Neural cell (in vitro differentiated cells): ENCODE data around the gene CD151. TPM values are rescaled to one million over a fixed set of nuclear protein-coding genes. Genes with fewer than 3 reads are reported as not detected.

Experiments
- H2AFZ ChIP-seq: fragments of 200-600, 300-800 bp; sonication (generic), shearing (Covaris generic); 2 replicates; pipeline ENCODE4 v1.6.0; 2014; ENCODE audit warnings: low read depth, mild to moderate bottlenecking, antibody characterized with exemption, low read length, moderate library complexity
- H3F3A ChIP-seq: fragments of 200-600 bp; shearing (Covaris generic); 2 replicates; pipeline ENCODE4 v1.6.1; 2016; ENCODE audit warnings: mild to moderate bottlenecking, moderate library complexity, mixed read lengths, antibody characterized with exemption, low read length; ENCODE audit not compliant: insufficient read depth, poor library complexity, severe bottlenecking
- H3K27ac ChIP-seq: fragments of 200-600, 300-800 bp; sonication (generic), shearing (Covaris generic); 2 replicates; pipeline ENCODE4 v1.5.1; 2014; ENCODE audit warnings: mild to moderate bottlenecking, low read length, moderate library complexity
- H3K27me3 ChIP-seq: fragments of 300-800, 200-600 bp; sonication (generic), shearing (Covaris generic); 2 replicates; pipeline ENCODE4 v1.6.0; 2014; ENCODE audit warnings: mild to moderate bottlenecking, low read depth, low read length, moderate library complexity; ENCODE audit not compliant: insufficient read depth
- H3K36me3 ChIP-seq: fragments of 300-800, 200-600 bp; sonication (generic), shearing (Covaris generic); 2 replicates; pipeline ENCODE4 v1.5.1; 2014; ENCODE audit warnings: mild to moderate bottlenecking, antibody characterized with exemption, low read length, moderate library complexity; ENCODE audit not compliant: insufficient read depth
- H3K4me2 ChIP-seq: fragments of 300-800, 200-600 bp; sonication (generic), shearing (Covaris generic); 2 replicates; pipeline ENCODE4 v1.6.0; 2014; ENCODE audit warnings: mild to moderate bottlenecking, low read length
- H3K4me3 ChIP-seq: fragments of 300-800, 200-600 bp; sonication (generic), shearing (Covaris generic); 2 replicates; pipeline ENCODE4 v1.5.1; 2014; ENCODE audit warnings: mild to moderate bottlenecking, low read length, moderate library complexity
- H3K79me2 ChIP-seq: fragments of 200-600 bp; shearing (Covaris generic); replicated peaks from 2 replicates; pipeline ENCODE4 v1.6.0; 2014; ENCODE audit warnings: mild to moderate bottlenecking, low read length, moderate library complexity; ENCODE audit not compliant: insufficient read depth
- H3K9ac ChIP-seq: fragments of 300-800, 200-600 bp; sonication (generic), shearing (Covaris generic); 2 replicates; pipeline ENCODE4 v1.6.1; 2016; ENCODE audit warnings: mild to moderate bottlenecking, low read length, mixed read lengths
- H3K9me2 ChIP-seq: fragments of 200-600 bp; shearing (Covaris generic); 2 replicates; pipeline ENCODE4 v1.6.1; 2016; ENCODE audit warnings: mild to moderate bottlenecking, low read length, mixed read lengths; ENCODE audit not compliant: insufficient read depth
- H3K9me3 ChIP-seq: fragments of 200-600, 300-800 bp; sonication (generic), shearing (Covaris generic); 2 replicates; pipeline ENCODE4 v1.6.1; 2016; ENCODE audit warnings: mild to moderate bottlenecking, mixed run types, low read length, moderate library complexity, mixed read lengths
- H4K20me1 ChIP-seq: fragments of 200-600 bp; shearing (Covaris generic); 2 replicates; pipeline ENCODE4 v1.6.1; 2016; ENCODE audit warnings: mild to moderate bottlenecking, mixed run types; ENCODE audit not compliant: insufficient read depth
- CTCF ChIP-seq: fragments of 450-650 bp; IDR thresholded peaks from 2 replicates; pipeline ENCODE4 v1.5.1; 2014; ENCODE audit warnings: antibody characterized with exemption, mild to moderate bottlenecking, moderate library complexity; ENCODE audit not compliant: poor library complexity, severe bottlenecking
- EP300 ChIP-seq: fragments of 450-650 bp; conservative IDR thresholded peaks from 2 replicates; pipeline ENCODE4 v1.6.1; 2014; ENCODE audit warnings: antibody characterized with exemption, mild to moderate bottlenecking, moderate library complexity; ENCODE audit not compliant: poor library complexity, severe bottlenecking
- EZH2 ChIP-seq: fragments of 200-600, 300-800 bp; shearing (Covaris generic), sonication (generic); IDR thresholded peaks from 2 replicates; pipeline ENCODE4 v1.6.1; 2014; ENCODE audit warnings: antibody characterized with exemption, low read length, borderline replicate concordance, mild to moderate bottlenecking; ENCODE audit not compliant: insufficient read depth, poor library complexity, severe bottlenecking
- MXI1 ChIP-seq: fragments of 450-650 bp; conservative IDR thresholded peaks from 2 replicates; pipeline ENCODE4 v1.6.1; 2014; ENCODE audit warnings: antibody characterized with exemption, mild to moderate bottlenecking; ENCODE audit not compliant: poor library complexity, severe bottlenecking
- POLR2AphosphoS5 ChIP-seq: IDR thresholded peaks from 2 replicates; pipeline ENCODE4 v1.6.1; 2012
- RAD21 ChIP-seq: fragments of 450-650 bp; conservative IDR thresholded peaks from 2 replicates; pipeline ENCODE4 v1.6.1; 2014; ENCODE audit warnings: antibody characterized with exemption, mild to moderate bottlenecking, moderate library complexity
- REST ChIP-seq: IDR thresholded peaks from 2 replicates; pipeline ENCODE4 v1.6.1; 2012; ENCODE audit warnings: borderline replicate concordance
- SMC3 ChIP-seq: fragments of 450-650 bp; conservative IDR thresholded peaks from 2 replicates; pipeline ENCODE4 v1.6.1; 2014; ENCODE audit warnings: antibody characterized with exemption, mild to moderate bottlenecking, moderate library complexity; ENCODE audit not compliant: poor library complexity
- TAF1 ChIP-seq: IDR thresholded peaks from 2 replicates; pipeline ENCODE4 v1.6.1; 2012; ENCODE audit warnings: low read depth
- polyA plus RNA-seq: library from polyadenylated mRNA; depleted of rRNA; stranded (reverse); fragments of >200 nt; gene quantifications from 2 replicates; pipeline ENCODE4 v1.2.3, GENCODE V29; 2014

Gene CD151
- polyA plus RNA-seq, 1 donor from 2014 or later = 70.8 TPM

GRCh38 chr11:855330-855674 lies 22.6 kb downstream of the CD151 start:
- H3K4me3 ChIP-seq = no peak overlapping the region
- peaks cover 5% of the 10 kb centered on the region for H3K27me3 ChIP-seq
- H3K9me2 ChIP-seq = no peaks in the 10 kb centered on the region
- no peak overlapping the region for H3K4me2 ChIP-seq
- peak overlapping the region; percentile 53 for H3K9ac ChIP-seq
- no peaks in the 10 kb centered on the region for H3K79me2 ChIP-seq
- TF ChIP-seq EZH2 (no peak), REST (no peak), SMC3 (no peak), EP300 (no peak), MXI1 (no peak), CTCF (no peak), TAF1 (no peak), POLR2AphosphoS5 (no peak), RAD21 (no peak)
- H4K20me1 ChIP-seq = no peaks in the 10 kb centered on the region
- no peaks in the 10 kb centered on the region for H3K9me3 ChIP-seq
- no peaks in the 10 kb centered on the region for H3K36me3 ChIP-seq
- H2AFZ ChIP-seq = no peak overlapping the region
- no peaks in the 10 kb centered on the region for H3F3A ChIP-seq
- no peak overlapping the region for H3K27ac ChIP-seq

GRCh38 chr11:855796-856195 lies 23.0 kb downstream of the CD151 start:
- Histone ChIP-seq H3K27ac (no peak overlapping the region), H3K4me3 (peak overlapping the region; percentile 30), H3K36me3 (no peaks in the 10 kb centered on the region), H3K27me3 (peaks cover under 1% of the 10 kb centered on the region), H3K9me3 (no peaks in the 10 kb centered on the region), H3K4me2 (no peak overlapping the region), H2AFZ (no peak overlapping the region), H3F3A (no peaks in the 10 kb centered on the region), H3K9ac (no peak overlapping the region), H3K79me2 (no peaks in the 10 kb centered on the region), H4K20me1 (no peaks in the 10 kb centered on the region), H3K9me2 (no peaks in the 10 kb centered on the region)
- no peak for TF ChIP-seq POLR2AphosphoS5
- no peak for TF ChIP-seq TAF1
- no peak for TF ChIP-seq REST
- no peak for TF ChIP-seq RAD21
